Glutamatergic neuron (in vitro differentiated cells): ENCODE results near the gene ATP5PD. TPM values are rescaled to one million over a fixed set of nuclear protein-coding genes. Genes with fewer than 3 reads are reported as not detected.
A peak's percentile ranks its signal among the peaks of the same experiment; 100 is the strongest.
"Not testable (repeated sequence)": the region's sequence is repeated elsewhere in the genome, so short reads cannot be mapped to it uniquely, and the experiment has no call there.

Experiments used
- DNase-seq: peaks from one replicate; pipeline ENCODE4 v3.0.0; 2022
- H3K27ac Mint-ChIP-seq: one replicate; pipeline ENCODE4 v1.8.0; 2020; ENCODE audit warnings: mild to moderate bottlenecking, mixed read lengths, inconsistent platforms; ENCODE audit not compliant: unreplicated experiment
- H3K27me3 Mint-ChIP-seq: one replicate; pipeline ENCODE4 v1.8.0; 2020; ENCODE audit warnings: mild to moderate bottlenecking, moderate library complexity, mixed read lengths, inconsistent platforms; ENCODE audit not compliant: unreplicated experiment
- H3K36me3 Mint-ChIP-seq: one replicate; pipeline ENCODE4 v1.8.0; 2020; ENCODE audit warnings: mild to moderate bottlenecking, mixed read lengths, inconsistent platforms; ENCODE audit not compliant: unreplicated experiment
- H3K4me1 Mint-ChIP-seq: one replicate; pipeline ENCODE4 v1.8.0; 2020; ENCODE audit warnings: mild to moderate bottlenecking, low read depth, mixed read lengths, inconsistent platforms; ENCODE audit not compliant: unreplicated experiment
- H3K4me3 Mint-ChIP-seq: one replicate; pipeline ENCODE4 v1.8.0; 2020; ENCODE audit warnings: mild to moderate bottlenecking, mixed read lengths, inconsistent platforms; ENCODE audit not compliant: unreplicated experiment
- H3K9me3 Mint-ChIP-seq: one replicate; pipeline ENCODE4 v1.8.0; 2020; ENCODE audit warnings: mild to moderate bottlenecking, moderate library complexity, mixed read lengths, inconsistent platforms; ENCODE audit not compliant: unreplicated experiment
- CTCF ChIP-seq: fragments of 200-600 bp; sonication (generic); IDR thresholded peaks from one replicate; pipeline ENCODE4 v1.5.0; 2021; ENCODE audit not compliant: partially characterized antibody, unreplicated experiment
- total RNA-seq: library from RNA; stranded (reverse); fragmentation: NEBNext Ultra II Directional; extraction: Animal tissue kit (Norgen Biotek cat#: 25700); gene quantifications from one replicate; pipeline ENCODE4 v1.2.1, GENCODE V29; 2021; ENCODE audit not compliant: unreplicated experiment

The ATP5PD gene
- total RNA-seq, 1 donor from 2014 or later = 139 TPM

- peaks cover 7% of the 10 kb centered on the region for H3K36me3 Mint-ChIP-seq
Measured at GRCh38 chr17:75033346-75034235, 13.2 kb downstream of the ATP5PD start.

GRCh38 chr17:75032720-75033280, 14.0 kb downstream of the ATP5PD start:
- DNase-seq = no peak
- H3K27ac Mint-ChIP-seq = no peak overlapping the region

More at GRCh38 chr17:75033346-75034235, 13.2 kb downstream of the ATP5PD start:
- Mint-ChIP-seq H3K27ac (peak overlapping the region; percentile 95), H3K27me3 (peaks cover 37% of the 10 kb centered on the region), H3K4me3 (peak overlapping the region; percentile 97), H3K9me3 (peaks cover 38% of the 10 kb centered on the region), H3K4me1 (peaks cover 3% of the 10 kb centered on the region)
- TF ChIP-seq CTCF = no peak
- peak; percentile 96 for DNase-seq

GRCh38 chr17:75031972-75032719, 14.6 kb downstream of the ATP5PD start:
- H3K4me1 Mint-ChIP-seq = peaks cover 3% of the 10 kb centered on the region
- no peak for TF ChIP-seq CTCF
- H3K27me3 Mint-ChIP-seq = peaks cover 37% of the 10 kb centered on the region
- DNase-seq = peak; percentile 38
- H3K9me3 Mint-ChIP-seq = peaks cover 38% of the 10 kb centered on the region
- no peak overlapping the region for H3K27ac Mint-ChIP-seq
- peak overlapping the region; percentile 77 for H3K4me3 Mint-ChIP-seq
- H3K36me3 Mint-ChIP-seq = peaks cover 10% of the 10 kb centered on the region

More at GRCh38 chr17:75032720-75033280, 14.0 kb downstream of the ATP5PD start:
- peaks cover 38% of the 10 kb centered on the region for H3K9me3 Mint-ChIP-seq
- peak overlapping the region; percentile 97 for H3K4me3 Mint-ChIP-seq
- H3K4me1 Mint-ChIP-seq = peaks cover 3% of the 10 kb centered on the region
- H3K27me3 Mint-ChIP-seq = peaks cover 37% of the 10 kb centered on the region
- TF ChIP-seq CTCF = no peak
- H3K36me3 Mint-ChIP-seq = peaks cover 10% of the 10 kb centered on the region

GRCh38 chr17:75030161-75030560, 16.6 kb downstream of the ATP5PD start:
- no peak for TF ChIP-seq CTCF
- H3K27ac Mint-ChIP-seq = no peak overlapping the region
- peaks cover 10% of the 10 kb centered on the region for H3K36me3 Mint-ChIP-seq
- peaks cover 34% of the 10 kb centered on the region for H3K9me3 Mint-ChIP-seq
- H3K4me1 Mint-ChIP-seq = peaks cover 1% of the 10 kb centered on the region
- H3K27me3 Mint-ChIP-seq = peaks cover 33% of the 10 kb centered on the region
- DNase-seq = no peak
- no peak overlapping the region for H3K4me3 Mint-ChIP-seq

- H3K27me3 Mint-ChIP-seq, DNase-seq, H3K4me1 Mint-ChIP-seq, H3K36me3 Mint-ChIP-seq, H3K27ac Mint-ChIP-seq: not testable (repeated sequence)
- peak overlapping the region; percentile 15 for H3K4me3 Mint-ChIP-seq
- H3K9me3 Mint-ChIP-seq = peaks cover 13% of the 10 kb centered on the region
Measured at GRCh38 chr17:75026650-75027049, 20.1 kb downstream of the ATP5PD start.

- not testable (repeated sequence) for DNase-seq, H3K4me1 Mint-ChIP-seq, H3K9me3 Mint-ChIP-seq, H3K27me3 Mint-ChIP-seq, H3K36me3 Mint-ChIP-seq, H3K27ac Mint-ChIP-seq, H3K4me3 Mint-ChIP-seq
Measured at GRCh38 chr17:75025398-75025734, 21.4 kb downstream of the ATP5PD start.
